Cardiac muscle cell (in vitro differentiated cells and primary cell): ENCODE measurements around the gene MED25. TPM values are rescaled to one million over a fixed set of nuclear protein-coding genes. Genes with fewer than 3 reads are reported as not detected.
A peak's percentile ranks its signal among the peaks of the same experiment; 100 is the strongest.

Experiments used
- DNase-seq, 2 donors: peaks; one replicate each; pipeline versions ENCODE4 v3.0.0 to v3.0.0-alpha.2; 2010 to 2017; ENCODE audit warnings: low read depth in 1 of 2, low spot score in 1 of 2
- H3K27ac ChIP-seq: fragments of 200-600 bp; sonication (generic); 2 replicates; pipeline ENCODE4 v1.5.1; 2016
- H3K27me3 ChIP-seq: fragments of 200-600 bp; sonication (generic); 2 replicates; pipeline ENCODE4 v1.6.0; 2016; ENCODE audit warnings: control low read depth
- H3K36me3 ChIP-seq: fragments of 200-600 bp; sonication (generic); 2 replicates; pipeline ENCODE4 v1.5.1; 2016; ENCODE audit warnings: control low read depth
- H3K4me1 ChIP-seq: fragments of 200-600 bp; sonication (generic); 2 replicates; pipeline ENCODE4 v1.8.1; 2017; ENCODE audit warnings: low read depth, mild to moderate bottlenecking, mixed run types
- H3K4me3 ChIP-seq: fragments of 200-600 bp; sonication (generic); 2 replicates; pipeline ENCODE4 v1.5.1; 2016; ENCODE audit warnings: mild to moderate bottlenecking
- H3K9me3 ChIP-seq: fragments of 200-600 bp; sonication (generic); 2 replicates; pipeline ENCODE4 v1.5.1; 2017; ENCODE audit warnings: low read depth, mild to moderate bottlenecking, control low read depth
- CTCF ChIP-seq: IDR thresholded peaks from 2 replicates; pipeline ENCODE4 v1.5.1; 2012; ENCODE audit warnings: low read depth, mild to moderate bottlenecking, low read length
- polyA plus RNA-seq: library from polyadenylated mRNA; unstranded; fragments of >200 nt; fragmentation: Nextera tagmentation; extraction: Ambion mirVana; gene quantifications from 2 replicates; pipeline ENCODE4 v1.2.1, GENCODE V29; 2016
- total RNA-seq: library from RNA; depleted of rRNA; stranded (reverse); fragments of >200 nt; gene quantifications from 2 replicates; pipeline ENCODE4 v1.2.3, GENCODE V29; 2016

MED25 gene
- total and polyA plus RNA-seq, 2 experiments from 2014 or later = 69.9 to 83.7 TPM

- peak in 1 of 2 donors; percentile 70 for DNase-seq
- peaks cover 12% of the 10 kb centered on the region for H3K4me1 ChIP-seq
- H3K27me3 ChIP-seq = no peaks in the 10 kb centered on the region
- peak overlapping the region; percentile 62 for H3K27ac ChIP-seq
- peaks cover 5% of the 10 kb centered on the region for H3K36me3 ChIP-seq
- no peak overlapping the region for H3K4me3 ChIP-seq
- H3K9me3 ChIP-seq = no peaks in the 10 kb centered on the region
- TF ChIP-seq CTCF = no peak
These were observed 2.0 kb downstream of the MED25 start for GRCh38 chr19:49820125-49820524.

DNA sequence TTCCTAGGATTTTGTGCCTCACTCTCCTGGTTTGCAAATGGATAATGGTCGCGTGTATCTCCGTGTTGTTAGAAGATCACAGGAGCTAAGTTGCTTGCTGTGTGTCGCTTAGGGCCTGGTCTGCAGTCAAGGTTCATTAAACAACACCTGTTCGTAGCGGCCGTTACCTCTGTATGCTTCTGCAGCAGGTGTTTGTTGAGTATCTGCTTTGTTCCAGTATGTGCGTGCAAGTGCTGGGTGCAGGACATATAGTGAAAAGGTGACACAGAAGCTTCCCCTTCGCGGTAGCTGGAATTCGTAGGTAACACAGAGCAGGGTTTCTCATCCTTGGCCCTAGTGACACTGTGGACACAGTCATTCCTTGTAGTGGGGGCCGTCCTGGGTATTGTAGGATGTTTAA lies 5.4 kb downstream of the MED25 start:
- H3K4me3 ChIP-seq = no peak overlapping the region
- H3K9me3 ChIP-seq = no peaks in the 10 kb centered on the region
- H3K27ac ChIP-seq = no peak overlapping the region
- peaks cover 5% of the 10 kb centered on the region for H3K36me3 ChIP-seq
- H3K4me1 ChIP-seq = peaks cover 12% of the 10 kb centered on the region
- no peak for TF ChIP-seq CTCF
- no peak for DNase-seq
- no peaks in the 10 kb centered on the region for H3K27me3 ChIP-seq

DNA sequence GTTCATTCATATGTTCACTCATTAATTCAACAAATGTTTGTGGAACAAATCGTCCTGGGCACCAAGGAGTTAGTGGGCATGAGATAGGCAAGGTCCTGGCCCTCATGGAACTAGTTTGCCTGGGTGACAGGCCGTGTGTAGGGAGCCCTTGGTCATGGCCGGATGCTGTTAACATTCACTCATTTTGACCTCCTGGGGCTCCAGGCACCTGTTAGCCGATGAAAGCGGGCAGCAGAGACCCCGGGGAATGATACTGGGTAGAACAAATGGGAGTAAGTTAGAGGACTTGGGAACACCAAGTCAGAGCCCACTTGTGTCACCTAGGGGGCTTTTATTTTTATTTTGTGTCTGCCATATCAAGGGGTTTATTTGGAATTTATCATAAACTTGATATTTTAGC lies 6.6 kb downstream of the MED25 start:
- peaks cover 7% of the 10 kb centered on the region for H3K4me1 ChIP-seq
- TF ChIP-seq CTCF = no peak
- peaks cover 5% of the 10 kb centered on the region for H3K36me3 ChIP-seq
- no peak overlapping the region for H3K27ac ChIP-seq
- no peaks in the 10 kb centered on the region for H3K27me3 ChIP-seq
- no peak for DNase-seq
- H3K4me3 ChIP-seq = no peak overlapping the region
- no peaks in the 10 kb centered on the region for H3K9me3 ChIP-seq

GRCh38 chr19:49827034-49827433 lies 8.9 kb downstream of the MED25 start:
- Histone ChIP-seq H3K9me3 (no peaks in the 10 kb centered on the region), H3K4me1 (no peaks in the 10 kb centered on the region), H3K27me3 (no peaks in the 10 kb centered on the region), H3K4me3 (no peak overlapping the region), H3K36me3 (peaks cover 15% of the 10 kb centered on the region), H3K27ac (no peak overlapping the region)
- no peak for DNase-seq
- no peak for TF ChIP-seq CTCF

GRCh38 chr19:49829200-49829599 lies 11.1 kb downstream of the MED25 start:
- Histone ChIP-seq H3K27me3 (no peaks in the 10 kb centered on the region), H3K4me1 (no peaks in the 10 kb centered on the region), H3K4me3 (no peak overlapping the region), H3K27ac (no peak overlapping the region), H3K36me3 (peaks cover 23% of the 10 kb centered on the region), H3K9me3 (no peaks in the 10 kb centered on the region)
- no peak for DNase-seq
- TF ChIP-seq CTCF = no peak

DNA sequence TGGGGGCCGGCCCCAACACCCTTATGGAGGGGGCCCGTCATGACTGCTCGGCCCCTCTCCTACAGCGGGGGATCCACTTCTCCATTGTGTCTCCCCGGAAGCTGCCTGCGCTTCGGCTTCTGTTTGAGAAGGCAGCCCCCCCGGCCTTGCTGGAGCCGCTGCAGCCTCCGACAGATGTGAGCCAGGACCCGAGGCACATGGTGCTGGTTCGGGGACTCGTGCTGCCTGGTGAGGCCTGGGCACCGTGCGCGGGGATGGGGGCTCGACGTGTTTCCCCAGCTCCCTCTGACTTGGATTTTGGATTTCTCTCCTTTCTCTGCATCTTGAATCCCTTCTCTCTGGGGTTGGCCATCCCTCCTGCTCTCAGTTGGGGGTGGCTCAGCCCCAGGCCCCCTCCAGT lies 11.6 kb downstream of the MED25 start:
- Histone ChIP-seq H3K36me3 (peaks cover 25% of the 10 kb centered on the region), H3K4me3 (no peak overlapping the region), H3K27me3 (no peaks in the 10 kb centered on the region), H3K9me3 (no peaks in the 10 kb centered on the region), H3K4me1 (no peaks in the 10 kb centered on the region), H3K27ac (no peak overlapping the region)
- no peak for TF ChIP-seq CTCF
- DNase-seq = no peak
